Activated CD4-positive, alpha-beta T cell treated with anti-CD3 and anti-CD28 coated beads for 1 hour (primary cell): ENCODE results near the gene CST2.
"Not testable (repeated sequence)": the region's sequence is repeated elsewhere in the genome, so short reads cannot be mapped to it uniquely, and the experiment has no call there.

Source experiments
- DNase-seq: peaks from one replicate; pipeline ENCODE4 v3.0.0-alpha.2; 2020

CST2 gene

DNA sequence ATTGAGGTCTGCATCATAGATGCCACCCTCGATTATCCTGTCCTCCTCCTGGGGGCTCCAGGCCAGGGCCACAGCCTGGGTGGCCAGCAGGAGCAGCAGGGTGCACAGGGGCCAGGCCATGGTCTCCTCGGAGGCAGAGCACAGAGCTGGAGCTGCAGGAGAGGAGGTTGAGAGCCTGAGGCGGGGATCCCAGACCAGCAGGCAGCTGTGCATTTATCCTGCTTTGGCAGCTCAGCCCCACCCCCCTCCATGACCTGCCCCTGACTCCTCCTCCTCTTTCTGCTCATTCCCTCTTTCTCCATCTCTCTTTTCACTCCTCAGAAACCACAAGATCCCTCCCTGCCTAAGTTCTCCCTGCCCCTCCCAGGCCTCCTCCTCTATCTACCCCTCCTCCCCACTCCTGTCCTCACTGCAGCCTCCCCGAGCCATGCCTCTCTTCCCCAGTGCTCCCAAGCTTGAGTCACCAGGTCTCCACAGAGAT lies at the start of gene CST2:
Gene CST2, minus strand, starts transcription at position 189 of the 481 bp plus-strand sequence. Its CDS starts 69 bp downstream, at position 120.
- DNase-seq, result no peak

- DNase-seq, result no peak
These were observed 49.2 kb upstream of the CST2 start for GRCh38 chr20:23875606-23876237.

DNA sequence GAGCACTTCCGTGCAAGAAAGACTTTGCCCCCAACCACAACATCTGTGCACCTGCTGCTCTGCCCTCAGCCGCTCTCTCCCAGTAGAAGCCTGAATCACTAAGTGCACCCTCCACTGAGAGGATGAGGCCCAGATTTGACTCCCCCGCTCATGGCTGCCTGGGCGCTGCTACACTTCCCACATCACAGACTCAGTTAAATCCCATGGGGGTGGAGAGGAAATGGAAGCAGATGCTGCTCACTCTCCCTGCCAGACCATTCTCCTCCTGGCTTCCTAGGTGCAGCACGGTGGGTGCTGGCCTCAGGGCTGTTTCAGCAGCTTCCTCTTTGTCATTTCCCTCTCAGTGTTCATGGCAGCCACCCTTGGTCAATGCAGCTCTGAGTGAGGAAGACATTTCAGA lies 48.2 kb upstream of the CST2 start:
- DNase-seq, result no peak

DNA sequence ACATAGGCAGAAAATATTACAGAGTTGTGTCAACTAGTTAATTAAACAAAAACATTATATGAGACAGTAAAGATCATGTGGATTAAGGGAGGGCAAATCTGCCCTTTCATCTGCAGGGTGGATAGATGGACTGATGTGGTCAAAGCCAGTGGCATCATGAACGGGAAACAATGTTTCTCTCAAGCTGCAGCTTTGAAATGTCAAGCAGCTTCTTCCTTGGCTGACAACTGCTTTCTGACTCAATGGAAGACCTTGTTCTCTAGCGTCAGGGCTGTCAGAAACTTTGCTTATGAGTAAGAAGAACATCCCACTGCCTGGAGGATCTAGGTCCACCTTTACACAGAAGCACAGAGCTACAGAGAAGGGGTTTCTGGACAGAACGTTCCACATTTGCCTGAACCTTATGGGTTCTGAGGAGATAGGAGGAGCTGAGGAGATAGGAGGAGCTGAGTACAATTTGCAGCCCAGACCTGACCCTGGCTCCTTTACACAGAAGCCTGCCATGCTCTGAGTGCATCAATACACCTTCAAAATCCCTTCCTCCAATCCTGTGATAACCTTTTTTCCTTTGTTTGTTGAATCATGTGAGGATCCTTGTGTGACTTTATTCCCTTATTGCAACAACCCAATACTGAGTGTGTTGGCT lies 47.0 kb upstream of the CST2 start:
- DNase-seq, result no peak

- no peak for DNase-seq
These were observed 45.5 kb upstream of the CST2 start for GRCh38 chr20:23872065-23872464.

DNA sequence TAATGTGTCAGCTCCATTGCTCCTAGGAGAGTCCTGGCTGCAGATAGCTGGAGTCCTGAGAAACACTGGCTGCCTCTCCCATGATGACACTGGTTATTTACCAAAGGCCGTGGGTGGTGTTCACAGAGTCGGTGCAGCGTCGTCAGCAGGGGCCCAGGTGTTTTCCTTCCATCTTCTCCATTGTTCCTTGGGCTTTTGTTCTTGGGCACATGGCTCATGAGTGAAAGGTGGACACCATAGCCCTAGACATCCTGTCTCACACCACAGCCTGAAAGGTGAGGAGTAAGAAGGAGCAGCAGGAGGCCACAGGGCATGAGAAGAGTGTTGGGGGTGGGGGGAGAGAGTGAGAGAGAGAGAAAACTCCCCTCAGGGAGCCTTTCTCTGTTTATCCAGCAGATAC lies 43.9 kb upstream of the CST2 start:
- no peak for DNase-seq

GRCh38 chr20:23869520-23869919 lies 43.0 kb upstream of the CST2 start:
- no peak for DNase-seq

DNA sequence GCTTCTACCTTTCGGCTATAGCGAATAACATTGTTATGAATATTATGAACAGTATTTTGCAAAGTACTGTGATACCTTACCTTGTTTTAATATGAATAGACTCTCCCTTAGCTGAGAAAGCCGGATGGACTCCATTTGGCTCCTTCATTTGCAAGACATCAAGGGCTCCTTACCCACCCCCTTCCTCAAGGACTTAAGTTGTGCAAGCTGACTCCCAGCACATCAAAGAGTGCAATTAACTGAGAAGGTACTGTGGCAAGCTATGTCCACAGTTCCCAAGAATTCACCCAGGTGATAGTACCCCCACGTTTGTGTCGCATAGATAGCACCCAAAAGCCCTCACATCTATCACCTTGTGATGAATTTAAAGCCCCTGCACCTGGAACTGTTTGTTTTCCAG lies 41.8 kb upstream of the CST2 start:
- no peak for DNase-seq

- no peak for DNase-seq
These were observed 40.7 kb upstream of the CST2 start for GRCh38 chr20:23867152-23867776.

GRCh38 chr20:23860771-23861170 lies 34.2 kb upstream of the CST2 start:
- DNase-seq, result not testable (repeated sequence)

GRCh38 chr20:23857962-23858595 lies 31.6 kb upstream of the CST2 start:
- no peak for DNase-seq

DNA sequence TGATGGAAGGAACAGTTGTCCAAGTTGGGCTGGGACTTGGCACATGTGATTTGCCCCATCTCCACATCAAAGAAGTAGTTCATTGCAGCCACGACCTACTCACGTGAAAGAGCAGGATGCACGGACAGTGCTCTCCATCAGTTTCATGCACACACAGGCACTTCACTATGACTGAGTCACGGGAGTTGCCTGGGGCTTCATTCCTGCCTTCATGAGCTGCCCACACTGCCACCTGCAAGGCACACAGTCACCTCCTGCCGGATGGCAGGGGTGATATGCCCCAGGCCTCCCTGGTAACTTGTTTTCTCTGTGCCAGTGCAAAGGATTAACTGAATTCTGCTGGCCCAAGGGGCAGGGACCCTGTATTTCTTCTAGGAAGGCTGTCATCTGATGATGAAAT lies 30.2 kb upstream of the CST2 start:
- DNase-seq, result no peak

DNA sequence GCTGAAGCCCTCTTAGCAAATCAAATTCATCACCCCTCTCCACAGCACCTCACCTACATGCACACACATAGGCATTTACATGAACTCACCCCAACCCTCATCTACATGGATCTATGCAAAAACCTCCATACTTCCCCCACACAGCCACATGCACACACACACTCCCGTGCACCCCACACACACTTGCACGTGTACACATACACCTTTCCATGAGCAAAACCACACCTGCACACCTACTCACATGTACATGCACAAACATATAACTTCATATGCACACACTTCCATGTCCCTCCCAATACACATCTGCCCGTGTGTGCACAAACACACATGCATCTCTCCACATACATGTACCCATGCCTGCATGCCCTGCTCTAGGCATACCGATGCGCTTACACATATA lies 29.7 kb upstream of the CST2 start:
- no peak for DNase-seq

GRCh38 chr20:23841693-23842092 lies 15.2 kb upstream of the CST2 start:
- no peak for DNase-seq

GRCh38 chr20:23835716-23836115 lies 9.2 kb upstream of the CST2 start:
- DNase-seq, result no peak

DNA sequence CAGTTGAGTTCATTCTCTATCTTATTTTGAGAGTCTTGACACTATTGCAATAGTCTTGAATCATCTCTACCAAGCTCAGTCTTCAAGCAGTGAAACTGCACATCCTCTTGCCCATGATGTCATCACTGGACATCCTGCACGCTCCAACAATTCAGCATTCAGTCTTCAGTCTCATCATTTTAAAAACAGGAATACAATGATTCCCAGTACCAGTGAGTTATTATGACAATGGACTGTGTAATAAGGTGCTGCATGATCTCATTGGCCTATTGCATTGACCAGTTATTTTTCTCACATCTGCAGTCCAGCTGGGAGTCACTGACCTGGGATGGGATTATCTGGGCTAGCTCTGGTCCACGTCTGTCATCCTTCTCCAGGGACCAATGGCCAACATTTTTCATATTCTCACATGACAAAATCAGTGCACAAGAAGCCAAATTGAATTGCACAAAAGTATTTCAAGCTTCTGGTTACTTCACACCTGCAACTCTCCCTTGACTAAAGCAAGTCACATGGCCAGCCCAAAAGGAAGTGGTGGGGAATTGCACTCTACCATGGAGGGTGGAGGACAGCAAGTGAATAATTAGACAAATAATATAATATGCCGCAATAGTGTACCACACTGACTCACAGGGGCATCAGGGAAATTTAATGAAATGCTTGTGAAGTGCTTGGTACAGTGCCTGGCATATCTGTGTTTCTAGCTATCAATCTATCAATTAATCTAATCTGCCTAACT lies 6.4 kb upstream of the CST2 start:
- no peak for DNase-seq

DNA sequence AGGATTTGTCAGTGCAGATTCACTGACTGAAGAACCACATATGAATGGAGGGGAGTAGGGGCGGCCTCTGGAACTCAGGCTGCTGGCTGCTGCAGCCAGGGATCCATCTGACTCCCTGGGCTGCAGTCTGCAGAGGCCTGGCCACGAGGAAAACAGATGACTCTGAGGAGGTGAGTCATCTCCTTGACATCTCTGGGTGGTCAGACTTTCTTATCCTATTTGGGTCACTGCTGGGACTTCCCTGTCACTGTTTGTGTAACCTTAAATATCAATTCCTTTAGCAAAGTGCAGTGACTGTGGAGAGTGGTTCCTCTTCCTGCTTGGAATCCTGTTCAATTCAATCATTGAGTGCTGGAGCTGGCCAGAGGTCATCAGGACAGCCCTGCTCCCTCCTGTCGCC lies 5.4 kb upstream of the CST2 start:
- DNase-seq, result not testable (repeated sequence)

DNA sequence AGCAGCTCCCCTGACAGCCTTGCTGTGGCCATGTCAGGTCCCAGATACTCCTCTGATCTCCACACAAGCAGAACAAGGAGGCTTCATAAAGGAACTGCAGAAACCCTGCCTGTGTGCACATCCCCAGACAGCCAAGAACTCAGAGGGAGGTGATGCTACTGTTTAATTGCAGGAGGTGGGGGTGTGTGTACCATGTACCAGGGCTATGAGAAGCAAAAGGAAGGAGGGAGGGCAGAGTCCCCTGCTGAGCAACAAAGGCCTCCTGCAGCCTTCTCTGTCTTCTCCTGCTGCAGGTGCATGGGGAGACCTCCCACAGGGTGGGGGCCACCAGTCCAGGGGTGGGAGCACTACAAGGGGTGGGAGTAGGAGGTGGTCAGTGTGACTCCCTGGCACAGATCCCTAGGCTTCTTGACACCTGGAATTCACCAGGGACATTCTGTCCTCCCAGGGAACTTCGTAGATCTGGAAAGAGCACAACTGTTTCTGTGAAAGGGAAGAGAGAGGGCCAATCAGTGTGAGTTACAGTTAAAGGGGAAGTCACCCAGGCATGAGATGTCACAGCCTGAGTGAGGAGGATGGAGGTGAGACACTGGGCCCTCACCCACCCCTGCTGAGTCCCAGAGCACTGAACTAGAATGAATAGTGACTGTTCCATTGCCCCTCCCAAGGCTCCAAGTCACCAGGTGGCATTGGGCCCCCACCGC lies 2.8 kb downstream of the CST2 start:
- no peak for DNase-seq

GRCh38 chr20:23823111-23823510 lies 3.4 kb downstream of the CST2 start:
- no peak for DNase-seq

DNA sequence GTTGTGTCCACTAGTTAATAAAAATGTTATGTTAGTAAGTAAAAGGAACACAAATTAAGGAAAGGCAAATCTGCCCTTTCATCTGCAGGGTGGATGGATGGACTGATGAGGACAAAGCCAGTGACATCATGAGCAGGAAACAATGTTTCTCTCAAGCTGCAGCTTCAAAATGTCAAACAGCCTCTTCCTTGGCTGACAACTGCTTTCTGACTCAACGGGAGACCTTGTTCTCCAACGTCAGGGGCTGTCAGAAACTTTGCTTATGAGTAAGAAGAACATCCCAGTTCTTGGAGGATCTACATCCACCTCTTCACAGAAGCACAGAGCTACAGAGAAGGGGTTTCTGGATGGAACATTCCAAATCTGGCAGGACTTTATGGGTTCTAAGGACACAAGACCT lies 6.0 kb downstream of the CST2 start:
- DNase-seq, result no peak

DNA sequence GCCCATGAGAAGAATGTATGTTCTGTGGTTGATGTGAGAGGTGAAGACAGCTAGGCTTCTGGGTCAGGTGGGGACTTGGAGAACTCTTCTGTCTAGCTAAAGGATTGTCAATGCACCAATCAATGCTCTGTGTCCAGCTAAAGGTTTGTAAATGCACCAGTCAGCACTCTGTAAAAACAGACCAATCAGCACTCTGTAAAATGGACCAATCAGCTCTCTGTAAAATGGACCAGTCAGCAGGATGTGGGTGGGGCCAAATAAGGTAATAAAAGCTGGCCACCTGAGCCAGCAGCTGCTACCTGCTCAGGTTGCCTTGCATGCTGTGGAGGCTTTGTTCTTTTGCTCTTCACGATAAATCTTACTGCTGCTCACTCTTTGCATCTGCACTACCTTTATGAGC lies 15.0 kb downstream of the CST2 start:
- DNase-seq, result not testable (repeated sequence)

DNA sequence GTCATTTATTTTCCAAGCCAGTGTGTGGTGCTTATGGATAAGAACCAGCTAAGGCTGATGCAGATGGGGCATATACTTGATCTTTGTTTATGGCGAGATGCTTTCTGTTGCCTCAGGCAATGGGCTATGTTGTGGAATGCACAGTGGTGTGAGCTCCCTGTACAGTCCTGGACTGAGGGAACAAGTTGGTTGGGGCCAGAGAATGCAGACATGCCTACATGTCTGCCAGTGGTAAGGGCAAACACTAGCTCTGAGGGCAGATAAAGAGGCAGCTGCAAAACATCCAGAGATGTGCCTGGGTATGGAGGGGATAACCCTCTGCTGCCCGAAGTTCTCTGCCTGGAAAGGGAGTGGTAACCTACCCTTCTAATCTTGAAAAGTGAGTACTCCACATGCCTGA lies 16.2 kb downstream of the CST2 start:
- not testable (repeated sequence) for DNase-seq
